HG02840 (cell line): ENCODE results near the gene NOLC1.

Source experiments
- ATAC-seq: cut with Tn5 transposase; IDR thresholded peaks from one replicate; pipeline ENCODE4 v1.9.1; 2021; ENCODE audit warnings: mild to moderate bottlenecking, moderate library complexity, moderate number of reproducible peaks; ENCODE audit not compliant: unreplicated experiment, low FRiP score

The NOLC1 gene

GRCh38 chr10:102200751-102201640, 48.8 kb downstream of the NOLC1 start:
- no peak for ATAC-seq

GRCh38 chr10:102202386-102202785, 50.2 kb downstream of the NOLC1 start:
- no peak for ATAC-seq

- no peak for ATAC-seq
These were observed 56.3 kb downstream of the NOLC1 start for GRCh38 chr10:102208311-102209035.

- no peak for ATAC-seq
These were observed 59.6 kb downstream of the NOLC1 start for GRCh38 chr10:102211615-102212299.
